ENCODE measurements around the gene MISP3.
A peak's percentile ranks its signal among the peaks of the same experiment; 100 is the strongest.

The MISP3 gene

GRCh38 chr19:14102756-14103155 lies 30.2 kb downstream of the MISP3 start:
- no peak for DNase-seq (ENCODE audit: low read depth in 2 of 2)

GRCh38 chr19:14103310-14103709 lies 30.7 kb downstream of the MISP3 start:
- DNase-seq (ENCODE audit: low read depth in 2 of 2), result no peak

GRCh38 chr19:14105680-14106079 lies 33.1 kb downstream of the MISP3 start:
- no peak for DNase-seq (ENCODE audit: low read depth in 2 of 2)

- no peak for DNase-seq (ENCODE audit: low read depth in 2 of 2)
Observed at GRCh38 chr19:14106840-14107239, 34.3 kb downstream of the MISP3 start.

- DNase-seq (ENCODE audit: low read depth in 2 of 2), result no peak
Observed at GRCh38 chr19:14107581-14108461, 35.2 kb downstream of the MISP3 start.

GRCh38 chr19:14110650-14111049 lies 38.1 kb downstream of the MISP3 start:
- no peak for DNase-seq (ENCODE audit: low read depth in 2 of 2)

- DNase-seq (ENCODE audit: low read depth in 2 of 2), result no peak
Observed at GRCh38 chr19:14111486-14111885, 38.9 kb downstream of the MISP3 start.

- DNase-seq (ENCODE audit: low read depth in 2 of 2), result no peak
Observed at GRCh38 chr19:14112051-14112808, 39.6 kb downstream of the MISP3 start.

- DNase-seq (ENCODE audit: low read depth in 2 of 2), result no peak
Observed at GRCh38 chr19:14112809-14113385, 40.3 kb downstream of the MISP3 start.

- DNase-seq (ENCODE audit: low read depth in 2 of 2), result no peak
Observed at GRCh38 chr19:14113762-14114414, 41.3 kb downstream of the MISP3 start.

GRCh38 chr19:14114439-14114838 lies 41.9 kb downstream of the MISP3 start:
- DNase-seq (ENCODE audit: low read depth in 2 of 2), result no peak

GRCh38 chr19:14114854-14115253 lies 42.3 kb downstream of the MISP3 start:
- no peak for DNase-seq (ENCODE audit: low read depth in 2 of 2)

GRCh38 chr19:14115756-14116155 lies 43.2 kb downstream of the MISP3 start:
- DNase-seq (ENCODE audit: low read depth in 2 of 2), result no peak

GRCh38 chr19:14116525-14116917 lies 43.9 kb downstream of the MISP3 start:
- no peak for DNase-seq (ENCODE audit: low read depth in 2 of 2)

- no peak for DNase-seq (ENCODE audit: low read depth in 2 of 2)
Observed at GRCh38 chr19:14116918-14117578, 44.5 kb downstream of the MISP3 start.

GRCh38 chr19:14117668-14118164 lies 45.1 kb downstream of the MISP3 start, which contains the start of gene PRKACA:
PRKACA (minus strand) TSS chr19:14117762; CDS start chr19:14117547, 215 bp downstream.
- peak; percentile 98 for DNase-seq (ENCODE audit: low read depth in 2 of 2)

- DNase-seq (ENCODE audit: low read depth in 2 of 2), result no peak
Observed at GRCh38 chr19:14118165-14119051, 45.8 kb downstream of the MISP3 start.

GRCh38 chr19:14119146-14119545 lies 46.6 kb downstream of the MISP3 start:
- no peak for DNase-seq (ENCODE audit: low read depth in 2 of 2)

GRCh38 chr19:14119644-14120496 lies 47.3 kb downstream of the MISP3 start:
- no peak for DNase-seq (ENCODE audit: low read depth in 2 of 2)

All from fibroblast of skin of left biceps (primary cell).